Measurements from ENCODE around the gene OR6C76.
"Not testable (repeated sequence)": the region's sequence is repeated elsewhere in the genome, so short reads cannot be mapped to it uniquely, and the experiment has no call there.

Gene OR6C76

GRCh38 chr12:55416961-55417360 lies 9.1 kb upstream of the OR6C76 start:
- no peak for DNase-seq (ENCODE audit: low read depth)
- no peaks in the 10 kb centered on the region for H3K36me3 ChIP-seq (ENCODE audit: control insufficient read depth, insufficient read depth, low read length, severe bottlenecking)
- H3K4me1 ChIP-seq (ENCODE audit: control insufficient read depth, insufficient read depth, low read length) = no peaks in the 10 kb centered on the region
- H3K4me3 ChIP-seq (ENCODE audit: low read length) = no peak overlapping the region
- H3K9ac ChIP-seq (ENCODE audit: low read length) = no peak overlapping the region
- H3K9me3 ChIP-seq (ENCODE audit: control insufficient read depth, low read length) = no peaks in the 10 kb centered on the region
- no peaks in the 10 kb centered on the region for H3K27me3 ChIP-seq (replicated peaks; ENCODE audit: control insufficient read depth, insufficient read depth, low read length)

DNA sequence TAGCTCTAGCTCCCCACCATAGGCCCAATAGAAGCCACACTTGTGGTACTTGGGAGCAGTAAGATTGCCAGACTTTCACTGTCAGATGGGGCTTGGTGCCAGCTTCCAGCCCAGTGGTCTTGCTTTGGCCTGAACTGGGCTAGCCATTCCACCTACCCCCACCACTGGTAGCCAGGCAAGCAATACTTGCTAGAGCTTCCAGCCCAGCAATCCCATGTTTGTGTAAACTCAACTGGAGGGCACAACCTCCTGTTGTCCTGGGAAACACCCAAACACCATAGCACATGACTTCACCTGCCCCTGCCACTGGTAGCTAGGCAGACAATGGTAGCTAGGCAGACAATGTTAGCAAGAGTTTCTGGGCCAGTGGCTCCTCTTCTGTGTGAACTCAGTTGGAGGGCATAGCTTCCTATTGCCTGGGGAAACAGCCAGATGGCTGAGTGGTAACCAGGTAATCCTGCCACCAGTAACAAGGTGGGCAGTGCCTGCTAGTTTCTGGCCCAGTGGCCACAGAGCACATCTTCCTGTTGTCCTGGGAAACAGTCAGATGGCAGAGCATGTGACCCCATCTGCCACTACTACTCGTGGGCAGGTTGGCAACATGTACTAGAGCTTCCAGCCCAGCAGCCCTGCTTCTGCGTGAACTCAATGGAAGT lies 5.6 kb upstream of the OR6C76 start:
- Histone ChIP-seq H3K4me1 (ENCODE audit: control insufficient read depth, insufficient read depth, low read length) (no peaks in the 10 kb centered on the region), H3K4me3 (ENCODE audit: low read length) (no peak overlapping the region), H3K27me3 (replicated peaks; ENCODE audit: control insufficient read depth, insufficient read depth, low read length) (no peaks in the 10 kb centered on the region), H3K9ac (ENCODE audit: low read length) (no peak overlapping the region), H3K36me3 (ENCODE audit: control insufficient read depth, insufficient read depth, low read length, severe bottlenecking) (no peaks in the 10 kb centered on the region), H3K9me3 (ENCODE audit: control insufficient read depth, low read length) (no peaks in the 10 kb centered on the region)
- no peak for DNase-seq (ENCODE audit: low read depth)

DNA sequence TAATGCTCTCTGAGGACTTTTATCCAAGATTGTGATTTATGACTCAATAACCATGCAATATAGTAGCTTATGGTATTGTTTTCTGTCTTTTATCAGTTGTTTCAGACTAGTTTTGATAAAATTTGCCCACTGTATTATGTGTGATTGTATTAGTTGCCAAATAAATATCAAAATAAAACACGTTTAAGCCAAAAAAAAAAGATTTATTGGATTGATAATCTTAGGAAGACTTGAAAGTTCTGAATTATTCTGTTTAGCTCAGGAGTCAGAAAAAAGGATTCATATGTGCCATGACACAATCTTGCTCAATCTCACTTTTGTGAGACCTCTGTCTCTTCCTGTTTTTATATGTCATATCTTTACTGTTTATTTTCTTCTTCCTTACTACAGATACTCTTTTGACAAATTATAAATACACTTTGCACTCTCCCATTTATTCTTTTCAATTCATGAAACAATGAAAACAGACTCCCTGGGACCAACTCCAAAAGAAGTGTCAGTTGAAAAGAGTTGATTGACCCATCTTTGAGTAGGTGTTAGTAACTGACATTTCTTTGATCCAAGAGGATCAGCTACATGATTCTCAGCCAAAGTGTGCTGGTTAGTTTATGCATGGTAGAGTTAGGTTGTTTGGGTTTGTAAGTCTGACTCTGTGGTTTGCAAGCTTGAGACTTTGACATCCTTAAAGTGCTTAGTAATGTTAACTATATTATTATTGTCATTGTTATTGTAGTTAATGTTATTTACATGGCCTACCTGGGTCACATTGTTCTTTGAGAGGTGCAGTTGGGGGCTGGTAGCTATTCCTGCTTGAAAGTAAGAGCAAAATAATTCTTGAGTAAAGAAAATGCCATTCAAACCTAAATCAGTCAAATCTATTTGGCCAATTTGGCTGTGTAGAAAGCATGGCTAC lies 2.5 kb downstream of the OR6C76 start:
- Histone ChIP-seq H3K36me3 (ENCODE audit: control insufficient read depth, insufficient read depth, low read length, severe bottlenecking) (no peaks in the 10 kb centered on the region), H3K9me3 (ENCODE audit: control insufficient read depth, low read length) (no peaks in the 10 kb centered on the region), H3K9ac (ENCODE audit: low read length) (no peak overlapping the region), H3K27me3 (replicated peaks; ENCODE audit: control insufficient read depth, insufficient read depth, low read length) (no peaks in the 10 kb centered on the region), H3K4me3 (ENCODE audit: low read length) (no peak overlapping the region), H3K4me1 (ENCODE audit: control insufficient read depth, insufficient read depth, low read length) (no peaks in the 10 kb centered on the region)
- no peak for DNase-seq (ENCODE audit: low read depth)

DNA sequence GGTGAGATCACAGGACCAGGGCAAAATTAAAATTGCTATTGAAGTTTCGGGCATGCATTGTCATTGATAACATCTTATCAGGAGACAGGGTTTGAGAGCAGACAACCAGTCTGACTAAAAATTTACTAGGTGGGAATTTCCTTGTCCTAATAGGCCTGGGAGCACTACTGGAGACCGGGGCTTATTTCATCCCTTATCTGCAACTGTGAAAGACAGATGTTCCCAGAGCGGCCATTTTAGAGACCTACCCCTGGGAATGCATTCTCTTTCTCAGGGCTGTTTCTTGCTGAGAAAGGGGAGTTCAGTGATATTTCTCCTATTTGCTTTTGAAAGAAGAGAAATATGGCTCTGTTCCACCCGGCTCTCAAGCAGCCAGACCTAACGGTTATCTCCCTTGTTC lies 15.2 kb downstream of the OR6C76 start:
- not testable (repeated sequence) for DNase-seq (ENCODE audit: low read depth); H3K9ac ChIP-seq (ENCODE audit: low read length); H3K4me3 ChIP-seq (ENCODE audit: low read length); H3K36me3 ChIP-seq (ENCODE audit: control insufficient read depth, insufficient read depth, low read length, severe bottlenecking); H3K27me3 ChIP-seq (replicated peaks; ENCODE audit: control insufficient read depth, insufficient read depth, low read length); H3K9me3 ChIP-seq (ENCODE audit: control insufficient read depth, low read length); H3K4me1 ChIP-seq (ENCODE audit: control insufficient read depth, insufficient read depth, low read length)

GRCh38 chr12:55443776-55444175 lies 17.7 kb downstream of the OR6C76 start, which contains the start of gene OR6C2:
TSS of gene OR6C2 (plus strand) at chr12:55444076. CDS start at chr12:55452214, 8,138 bp downstream.
- H3K9me3 ChIP-seq (ENCODE audit: control insufficient read depth, low read length) = peaks cover 3% of the 10 kb centered on the region
- no peaks in the 10 kb centered on the region for H3K36me3 ChIP-seq (ENCODE audit: control insufficient read depth, insufficient read depth, low read length, severe bottlenecking)
- no peak for DNase-seq (ENCODE audit: low read depth)
- no peak within 1 kb of the TSS for H3K4me3 ChIP-seq (ENCODE audit: low read length)
- no peaks in the 10 kb centered on the region for H3K4me1 ChIP-seq (ENCODE audit: control insufficient read depth, insufficient read depth, low read length)
- H3K27me3 ChIP-seq (replicated peaks; ENCODE audit: control insufficient read depth, insufficient read depth, low read length) = no peaks in the 10 kb centered on the region
- H3K9ac ChIP-seq (ENCODE audit: low read length) = no peak within 1 kb of the TSS

DNA sequence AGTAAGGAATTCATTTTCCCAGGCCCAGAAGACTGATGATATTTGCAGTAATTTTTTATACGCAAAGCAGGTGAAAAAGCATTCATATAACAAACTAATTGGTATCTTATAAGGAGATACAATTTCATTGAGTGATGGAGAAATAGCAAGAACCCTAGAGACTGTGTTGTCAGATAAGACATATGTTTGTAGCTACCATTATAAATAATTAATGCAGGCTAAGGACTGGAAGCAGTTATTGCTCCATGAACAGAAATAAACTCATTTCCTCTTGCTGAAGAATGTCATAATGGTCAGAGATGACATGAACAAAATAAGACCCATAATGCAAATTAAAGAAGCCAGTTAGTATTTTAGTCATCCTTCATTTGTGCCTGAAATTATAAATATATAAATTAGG lies 19.3 kb downstream of the OR6C76 start:
- no peak for DNase-seq (ENCODE audit: low read depth)
- H3K9ac ChIP-seq (ENCODE audit: low read length) = no peak overlapping the region
- peaks cover 3% of the 10 kb centered on the region for H3K9me3 ChIP-seq (ENCODE audit: control insufficient read depth, low read length)
- no peaks in the 10 kb centered on the region for H3K27me3 ChIP-seq (replicated peaks; ENCODE audit: control insufficient read depth, insufficient read depth, low read length)
- no peaks in the 10 kb centered on the region for H3K36me3 ChIP-seq (ENCODE audit: control insufficient read depth, insufficient read depth, low read length, severe bottlenecking)
- no peak overlapping the region for H3K4me3 ChIP-seq (ENCODE audit: low read length)
- no peaks in the 10 kb centered on the region for H3K4me1 ChIP-seq (ENCODE audit: control insufficient read depth, insufficient read depth, low read length)

DNA sequence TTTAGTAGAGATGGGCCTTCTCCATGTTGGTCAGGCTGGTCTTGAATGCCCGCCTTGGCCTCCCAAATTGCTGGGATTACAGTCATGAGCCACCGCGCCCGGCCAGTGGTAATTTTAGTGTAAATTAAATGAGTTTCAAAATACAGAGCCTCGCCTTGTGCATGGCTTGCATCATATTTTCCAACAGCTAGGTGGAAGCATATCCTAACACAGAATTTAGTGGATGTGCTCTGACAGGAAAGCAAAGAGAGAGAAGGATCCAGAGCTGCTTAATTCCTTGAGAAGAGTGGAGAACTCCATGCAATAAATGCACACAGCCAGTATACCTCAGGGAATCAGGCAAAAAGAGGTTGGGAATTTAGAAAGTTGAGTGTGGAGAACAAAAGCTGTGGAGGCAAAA lies 20.3 kb downstream of the OR6C76 start:
- Histone ChIP-seq H3K4me3 (ENCODE audit: low read length) (no peak overlapping the region), H3K4me1 (ENCODE audit: control insufficient read depth, insufficient read depth, low read length) (no peaks in the 10 kb centered on the region), H3K9me3 (ENCODE audit: control insufficient read depth, low read length) (no peaks in the 10 kb centered on the region), H3K9ac (ENCODE audit: low read length) (no peak overlapping the region), H3K27me3 (replicated peaks; ENCODE audit: control insufficient read depth, insufficient read depth, low read length) (no peaks in the 10 kb centered on the region), H3K36me3 (ENCODE audit: control insufficient read depth, insufficient read depth, low read length, severe bottlenecking) (no peaks in the 10 kb centered on the region)
- DNase-seq (ENCODE audit: low read depth) = no peak

DNA sequence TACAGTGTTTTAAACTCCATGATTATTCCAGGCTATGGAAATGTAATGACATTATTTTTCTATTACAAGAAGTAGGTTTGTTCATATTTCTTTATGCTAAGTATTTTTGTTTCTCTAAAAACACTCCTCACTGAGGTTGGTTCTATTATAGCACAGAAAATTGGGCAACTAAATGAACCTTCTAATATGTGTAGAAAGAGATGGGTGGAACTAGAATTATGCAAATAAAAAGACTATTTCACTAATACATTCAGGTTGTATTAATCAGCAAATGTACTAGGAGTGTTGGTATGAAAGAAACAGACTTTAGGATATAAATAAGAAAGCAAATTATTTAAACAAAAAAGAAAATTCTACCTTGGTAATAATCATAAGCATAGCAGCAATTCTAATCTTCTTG lies 22.8 kb downstream of the OR6C76 start:
- DNase-seq (ENCODE audit: low read depth) = no peak
- H3K4me1 ChIP-seq (ENCODE audit: control insufficient read depth, insufficient read depth, low read length) = no peaks in the 10 kb centered on the region
- H3K4me3 ChIP-seq (ENCODE audit: low read length) = no peak overlapping the region
- H3K9me3 ChIP-seq (ENCODE audit: control insufficient read depth, low read length) = no peaks in the 10 kb centered on the region
- H3K27me3 ChIP-seq (replicated peaks; ENCODE audit: control insufficient read depth, insufficient read depth, low read length) = no peaks in the 10 kb centered on the region
- H3K36me3 ChIP-seq (ENCODE audit: control insufficient read depth, insufficient read depth, low read length, severe bottlenecking) = no peaks in the 10 kb centered on the region
- H3K9ac ChIP-seq (ENCODE audit: low read length) = no peak overlapping the region

DNA sequence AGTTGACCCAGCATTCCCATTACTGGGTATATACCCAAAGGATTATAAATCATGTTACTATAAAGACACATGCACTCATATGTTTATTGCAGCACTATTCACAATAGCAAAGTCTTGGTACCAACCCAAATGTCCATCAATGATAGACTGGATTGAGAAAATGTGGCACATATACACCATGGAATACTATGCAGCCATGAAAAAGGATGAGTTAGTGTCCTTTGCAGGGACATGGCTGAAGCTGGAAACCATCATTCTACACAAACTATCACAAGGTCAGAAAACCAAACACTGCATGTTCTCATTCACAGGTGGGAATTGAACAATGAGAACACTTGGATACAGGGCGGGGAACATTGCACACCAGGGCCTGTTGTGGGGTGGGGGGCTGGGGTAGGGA lies 38.9 kb downstream of the OR6C76 start:
- H3K9me3 ChIP-seq (ENCODE audit: control insufficient read depth, low read length); H3K36me3 ChIP-seq (ENCODE audit: control insufficient read depth, insufficient read depth, low read length, severe bottlenecking); H3K27me3 ChIP-seq (replicated peaks; ENCODE audit: control insufficient read depth, insufficient read depth, low read length); H3K4me3 ChIP-seq (ENCODE audit: low read length); DNase-seq (ENCODE audit: low read depth); H3K4me1 ChIP-seq (ENCODE audit: control insufficient read depth, insufficient read depth, low read length); H3K9ac ChIP-seq (ENCODE audit: low read length): not testable (repeated sequence)

DNA sequence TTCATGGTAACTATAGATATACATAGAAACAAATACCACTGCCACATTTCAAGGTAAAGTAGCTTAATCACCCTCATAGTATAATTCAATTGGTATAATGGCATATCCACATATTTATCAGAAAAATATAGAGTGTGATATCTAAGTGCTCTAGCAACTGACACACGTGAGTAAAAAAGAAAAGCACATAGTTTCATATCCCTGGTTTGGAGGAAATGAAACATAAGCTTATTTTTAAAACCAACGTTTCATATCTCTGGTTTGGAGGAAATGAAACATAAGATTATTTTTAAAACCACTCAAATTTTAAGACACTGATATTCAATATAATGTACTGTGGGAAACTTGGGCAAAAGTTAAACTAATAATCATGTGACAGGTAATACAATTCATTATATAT lies 41.8 kb downstream of the OR6C76 start:
- H3K9ac ChIP-seq (ENCODE audit: low read length) = no peak overlapping the region
- no peaks in the 10 kb centered on the region for H3K36me3 ChIP-seq (ENCODE audit: control insufficient read depth, insufficient read depth, low read length, severe bottlenecking)
- no peak for DNase-seq (ENCODE audit: low read depth)
- H3K27me3 ChIP-seq (replicated peaks; ENCODE audit: control insufficient read depth, insufficient read depth, low read length) = no peaks in the 10 kb centered on the region
- no peak overlapping the region for H3K4me3 ChIP-seq (ENCODE audit: low read length)
- H3K9me3 ChIP-seq (ENCODE audit: control insufficient read depth, low read length) = no peaks in the 10 kb centered on the region
- H3K4me1 ChIP-seq (ENCODE audit: control insufficient read depth, insufficient read depth, low read length) = no peaks in the 10 kb centered on the region

DNA sequence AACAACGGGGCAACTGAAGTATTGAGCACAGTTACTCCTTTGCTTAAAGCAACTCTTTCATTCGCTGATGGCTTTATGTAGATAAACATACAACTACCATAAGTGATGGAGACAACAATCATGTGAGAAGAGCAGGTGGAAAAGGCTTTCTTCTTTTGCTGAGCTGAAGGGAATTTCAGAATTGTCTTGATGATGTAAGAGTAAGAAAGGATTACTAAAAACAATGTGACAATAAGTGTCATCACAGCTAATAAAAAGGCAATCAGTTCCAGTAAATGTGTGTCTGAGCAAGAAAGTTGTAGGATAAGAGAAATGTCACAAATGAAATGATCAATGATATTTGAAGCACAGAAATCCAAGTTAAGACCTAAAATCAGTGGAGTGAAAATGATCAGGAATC lies 43.2 kb downstream of the OR6C76 start:
- Histone ChIP-seq H3K36me3 (ENCODE audit: control insufficient read depth, insufficient read depth, low read length, severe bottlenecking) (no peaks in the 10 kb centered on the region), H3K9me3 (ENCODE audit: control insufficient read depth, low read length) (no peaks in the 10 kb centered on the region), H3K27me3 (replicated peaks; ENCODE audit: control insufficient read depth, insufficient read depth, low read length) (no peaks in the 10 kb centered on the region), H3K4me3 (ENCODE audit: low read length) (no peak overlapping the region), H3K9ac (ENCODE audit: low read length) (no peak overlapping the region), H3K4me1 (ENCODE audit: control insufficient read depth, insufficient read depth, low read length) (no peaks in the 10 kb centered on the region)
- DNase-seq (ENCODE audit: low read depth) = no peak
